ENCODE measurements around the gene LRIG1.
A peak's percentile ranks its signal among the peaks of the same experiment; 100 is the strongest.

LRIG1 gene

DNA sequence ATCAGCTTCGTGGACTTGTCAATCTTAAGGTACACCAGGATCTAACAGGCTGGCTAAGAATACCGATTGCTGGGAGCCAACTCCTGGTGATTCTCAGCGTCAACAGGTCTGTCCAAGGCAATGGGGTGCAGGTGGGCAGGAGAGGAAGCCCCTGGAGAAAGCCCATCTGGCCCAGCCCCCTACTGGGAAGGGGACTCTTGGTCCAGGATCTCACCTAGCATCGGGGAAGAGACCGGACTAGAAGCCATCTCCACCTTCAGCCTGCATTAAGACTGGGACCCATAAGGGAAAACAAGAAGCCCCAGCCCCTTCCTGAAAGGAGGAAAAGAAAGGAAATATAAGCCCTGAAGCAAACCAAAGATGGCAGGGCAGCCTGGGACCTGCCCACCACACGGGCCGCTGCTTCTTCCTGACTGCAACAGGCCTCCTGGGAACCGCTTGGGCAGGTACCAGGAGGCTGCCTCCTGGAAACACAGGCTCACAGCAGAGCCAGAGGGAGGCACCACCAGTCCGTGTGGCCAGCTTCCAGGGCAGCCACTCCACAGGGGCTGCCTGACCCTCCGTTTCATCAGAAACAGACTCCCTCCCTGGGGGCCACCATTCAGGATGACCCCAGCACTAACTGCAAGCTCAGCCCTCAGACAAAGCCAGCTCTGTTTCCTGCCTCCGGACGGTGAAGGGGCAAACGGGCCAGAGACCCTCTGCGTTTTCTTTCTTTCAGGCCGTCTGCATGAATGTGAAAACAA is 100.2 kb downstream of the LRIG1 start:
- no peak for DNase-seq

DNA sequence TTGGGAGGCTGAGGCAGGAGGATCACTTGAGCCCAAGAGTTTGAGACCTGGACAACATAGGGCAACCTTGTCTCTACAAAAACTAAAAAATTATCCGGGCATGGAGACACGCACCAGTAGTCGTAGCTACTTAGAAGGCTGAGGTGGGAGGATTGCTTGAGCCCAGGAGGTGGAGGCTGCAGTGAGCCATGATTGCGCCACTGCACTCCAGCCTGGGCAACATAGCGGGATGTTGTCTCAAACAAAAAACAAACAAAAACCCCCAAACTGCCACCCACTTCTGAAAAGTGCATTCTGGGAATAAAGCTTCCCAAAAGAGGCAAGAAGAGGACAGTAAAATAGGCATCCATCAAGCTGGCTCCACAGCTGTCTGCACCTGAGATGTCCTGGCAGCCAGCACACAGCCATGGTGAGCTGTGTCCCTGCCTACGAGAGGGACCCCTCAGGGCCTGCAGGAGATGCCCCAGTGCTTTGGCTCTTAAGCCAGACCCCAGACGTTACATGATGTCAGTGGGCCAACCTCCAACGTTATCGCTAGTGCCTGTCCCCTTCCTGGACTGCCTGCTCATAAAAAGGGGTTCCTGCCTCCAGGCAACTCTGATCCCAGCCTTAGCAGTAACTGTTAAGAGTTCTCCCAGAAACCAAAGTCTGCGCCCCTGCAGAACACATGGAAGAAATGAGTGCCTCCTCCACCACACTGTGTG is 101.1 kb downstream of the LRIG1 start:
- DNase-seq = no peak

DNA sequence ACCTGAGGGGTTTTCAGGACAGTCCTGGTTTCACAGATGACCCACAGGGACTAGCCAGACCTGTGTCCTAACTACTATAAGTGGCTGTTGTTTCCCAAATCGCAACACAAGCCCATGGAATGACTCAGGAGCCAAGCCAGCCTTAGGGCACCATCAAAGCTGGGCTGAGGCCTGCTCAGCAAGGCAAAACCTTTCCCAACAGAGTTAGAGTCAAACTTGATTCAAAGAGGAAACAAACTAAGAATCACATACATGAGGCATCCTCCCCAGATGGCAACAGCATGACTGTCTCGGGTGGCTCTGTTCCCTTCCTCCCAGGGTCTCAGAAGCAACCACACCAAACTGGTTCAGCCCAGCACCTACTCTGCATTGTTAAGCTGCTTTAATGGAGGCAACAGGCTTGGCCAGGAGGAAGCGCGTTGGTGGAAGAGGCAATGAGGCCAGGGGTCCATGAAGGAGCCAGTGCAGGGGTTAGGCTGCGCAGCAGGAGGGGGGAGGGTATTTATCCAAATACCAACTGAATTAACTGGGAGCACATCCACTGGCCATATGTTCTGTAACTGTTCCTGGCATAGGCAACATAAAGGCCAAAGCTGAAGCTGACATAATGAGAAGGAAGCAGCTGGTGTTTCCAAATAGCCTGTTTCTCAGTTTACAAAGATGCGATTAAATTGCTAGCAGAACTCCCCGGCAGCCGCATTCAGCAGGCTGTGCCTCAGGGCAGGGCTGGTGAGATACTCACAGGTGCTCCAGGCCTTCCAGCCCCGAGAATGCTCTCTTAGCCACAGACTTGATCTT is 102.4 kb downstream of the LRIG1 start:
- DNase-seq = no peak

DNA sequence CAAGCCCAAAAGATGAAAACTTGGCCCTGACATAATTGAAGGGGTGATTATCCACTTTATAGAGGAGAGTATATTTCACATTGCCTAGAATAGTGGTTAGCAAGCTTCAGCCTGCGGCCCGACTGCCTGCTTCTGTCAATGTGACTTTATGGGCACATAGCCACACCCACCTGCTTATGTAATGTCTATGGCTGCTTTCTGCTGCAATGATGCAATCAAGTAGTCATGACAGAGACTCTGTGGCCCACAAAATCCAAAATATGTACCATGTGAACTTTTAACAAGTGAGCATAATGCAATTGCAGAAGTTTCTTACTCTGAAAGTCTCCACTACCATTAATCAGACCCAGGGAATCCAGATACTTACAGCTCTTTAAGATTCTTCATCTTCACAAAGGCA is 103.1 kb downstream of the LRIG1 start:
- DNase-seq = no peak

DNA sequence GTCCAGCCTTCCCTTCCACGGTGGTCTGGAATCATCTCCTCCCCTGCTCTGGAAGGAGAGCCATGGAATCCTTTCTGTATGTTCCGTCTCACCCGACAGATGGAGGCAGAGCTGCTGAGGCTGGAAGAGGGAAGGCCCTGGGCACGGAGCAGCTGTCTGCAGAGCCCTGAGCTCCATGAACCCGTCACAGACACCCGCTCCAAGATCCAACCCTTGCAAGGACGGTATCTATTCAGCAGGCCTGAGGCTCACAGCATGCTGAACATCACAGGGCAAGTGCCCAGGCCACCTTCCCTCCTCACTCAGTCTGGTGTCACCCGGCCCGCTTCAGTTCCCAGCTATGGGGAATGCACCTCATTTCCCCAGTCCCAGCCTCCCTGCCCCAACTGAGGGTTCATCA is 103.9 kb downstream of the LRIG1 start:
- DNase-seq = no peak

DNA sequence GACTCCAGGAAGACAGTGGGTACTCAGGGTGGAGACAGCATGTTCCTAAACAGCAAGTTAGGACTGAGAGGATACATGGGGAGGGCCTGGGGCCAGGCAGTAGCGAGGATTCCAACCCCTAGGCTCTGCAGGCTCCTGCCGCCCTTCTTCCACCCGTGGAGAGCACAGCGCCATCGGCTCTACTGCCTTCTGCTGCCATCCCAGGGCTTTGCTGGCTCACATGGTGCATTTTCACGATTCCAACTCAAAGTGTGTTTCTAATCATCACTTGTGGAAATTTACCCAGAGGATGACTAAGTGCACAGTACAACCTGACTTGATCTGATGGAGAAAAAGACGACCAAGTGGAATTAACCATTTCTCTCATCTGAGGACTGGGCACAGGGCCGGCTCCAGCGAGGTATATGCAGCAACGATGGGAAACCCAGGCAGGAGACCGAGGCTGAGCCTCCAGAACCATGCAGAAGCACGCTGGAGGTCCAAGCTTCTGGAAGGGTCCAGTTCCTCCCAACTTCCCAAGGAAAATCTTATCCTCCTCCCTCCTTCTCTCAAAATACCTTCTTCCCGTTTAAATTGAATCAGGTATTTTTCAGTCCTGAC is 104.6 kb downstream of the LRIG1 start:
- DNase-seq = no peak

DNA sequence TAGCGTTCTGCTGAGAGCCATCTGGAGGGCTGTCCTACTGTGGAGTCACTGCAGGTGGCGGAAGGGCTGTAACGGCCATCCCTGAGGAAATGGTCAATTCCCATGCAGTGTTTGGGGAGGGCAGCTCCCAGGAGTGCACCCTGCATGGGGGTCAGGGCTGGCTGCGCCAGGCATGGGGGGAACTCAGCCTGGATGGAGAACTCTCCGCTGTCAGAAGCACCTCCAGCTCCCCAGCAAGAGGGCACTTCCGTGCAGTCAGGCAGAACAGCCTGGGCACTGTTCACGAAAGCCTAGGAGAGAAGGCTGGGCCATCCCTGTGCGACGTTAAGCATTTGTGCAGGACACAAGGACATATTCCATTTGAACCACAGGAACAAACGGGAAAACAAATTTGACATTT is 105.2 kb downstream of the LRIG1 start:
- no peak for DNase-seq

DNA sequence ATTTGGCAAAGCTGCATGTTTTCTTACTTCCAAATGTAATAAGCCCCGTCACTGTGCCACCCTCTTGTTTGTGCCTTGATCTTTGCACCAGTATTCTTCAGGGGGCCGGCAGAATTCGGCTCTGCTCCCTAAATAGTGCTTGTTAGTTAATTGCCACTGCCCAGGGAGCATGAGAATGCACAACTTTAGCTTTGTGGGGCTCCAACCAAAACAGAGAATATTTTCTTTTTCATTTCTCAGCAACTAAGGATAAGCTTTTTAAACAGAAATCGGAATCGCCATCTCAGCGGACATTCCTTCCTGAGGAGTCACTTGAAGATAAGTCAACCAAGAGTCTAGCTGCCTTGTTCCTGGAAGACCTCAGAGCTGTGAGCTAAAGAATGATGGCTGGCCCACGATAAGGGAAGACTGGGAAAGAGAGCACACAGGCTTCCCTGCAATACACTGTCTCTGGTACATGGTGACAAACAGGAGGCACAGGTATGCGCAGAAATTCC is 106.0 kb downstream of the LRIG1 start:
- no peak for DNase-seq

DNA sequence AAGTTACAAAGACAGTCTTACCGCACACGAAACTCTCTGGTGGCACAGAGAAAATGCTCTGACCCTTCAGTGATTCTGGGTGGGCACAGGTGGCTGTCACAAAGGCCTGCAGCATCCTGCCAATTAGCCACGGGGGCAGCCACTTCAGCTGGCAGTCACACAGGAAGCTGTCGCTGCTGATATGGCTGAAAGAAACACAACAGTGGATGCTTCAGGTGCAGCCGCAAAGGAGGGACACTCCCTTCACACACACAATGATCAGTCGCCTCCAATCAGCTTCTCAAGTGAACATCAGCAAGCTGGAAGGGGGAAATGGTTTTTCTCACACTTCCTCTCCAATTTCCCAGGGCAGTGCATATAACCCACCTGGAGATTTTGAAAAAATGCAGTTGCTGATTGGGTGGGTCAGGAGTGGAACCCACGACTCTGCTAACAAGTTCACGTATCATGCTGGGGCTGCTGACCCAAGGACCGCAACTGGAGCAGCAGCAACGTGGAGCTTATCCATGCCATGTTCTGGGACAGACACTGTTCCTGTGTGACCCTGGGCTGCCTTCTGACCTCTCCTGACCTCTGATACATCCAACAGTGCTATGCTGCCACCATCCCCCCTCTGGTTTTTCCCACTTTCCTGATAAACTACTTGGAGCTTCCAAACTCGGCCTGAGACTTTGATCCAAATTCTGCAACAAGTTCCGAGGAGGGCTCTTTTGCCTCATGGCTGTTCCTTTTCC is 106.6 kb downstream of the LRIG1 start:
- peak; percentile 72 for DNase-seq

DNA sequence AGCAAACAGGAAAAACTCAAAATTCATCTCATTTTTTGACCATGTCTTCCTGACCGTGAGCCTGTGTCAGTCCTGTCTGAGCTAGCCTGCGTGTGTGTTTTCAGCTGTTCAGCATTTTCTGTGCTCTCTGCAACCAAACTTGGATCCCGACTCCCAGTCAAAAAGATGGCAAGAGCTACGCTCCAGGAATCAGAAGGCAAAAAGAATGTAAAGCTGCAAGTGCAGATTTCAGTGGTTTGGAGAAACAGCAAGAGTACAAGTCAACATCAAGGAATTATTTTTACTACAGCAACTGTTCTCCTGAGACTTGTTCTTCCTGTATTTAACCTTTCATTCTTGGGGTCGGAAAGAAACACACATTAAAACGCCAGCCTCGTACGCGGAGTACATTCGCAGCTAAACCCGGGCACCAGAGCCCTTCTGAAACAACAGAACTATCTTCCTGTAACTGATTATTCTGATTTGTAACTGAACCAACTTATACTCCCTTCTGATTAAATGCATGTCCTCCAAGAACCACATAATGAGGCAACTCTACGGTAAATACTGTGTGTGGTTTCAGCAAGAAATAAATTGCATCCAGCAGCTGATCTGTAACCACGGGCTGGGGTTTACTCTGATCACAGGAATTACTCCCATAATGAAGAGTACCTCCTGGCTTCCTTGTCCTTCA is 107.4 kb downstream of the LRIG1 start:
- no peak for DNase-seq

DNA sequence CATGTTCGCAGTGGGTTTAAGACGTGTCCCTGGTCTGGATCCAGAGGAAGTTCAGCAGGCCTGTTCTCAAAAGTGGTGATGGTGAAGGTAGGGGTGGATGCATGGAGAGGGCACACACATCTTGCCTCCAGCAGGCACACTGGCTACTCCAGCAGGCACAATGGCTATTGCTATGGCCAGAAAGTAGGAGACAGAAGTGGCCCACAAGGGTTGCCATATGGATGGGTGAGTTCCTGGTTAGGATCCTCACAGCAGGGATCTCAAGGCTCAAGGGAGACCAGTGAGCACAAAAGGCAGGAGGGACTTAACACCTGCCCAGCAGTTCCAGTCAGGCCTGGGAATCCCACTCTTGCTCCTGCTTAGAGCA is 107.9 kb downstream of the LRIG1 start:
- no peak for DNase-seq

DNA sequence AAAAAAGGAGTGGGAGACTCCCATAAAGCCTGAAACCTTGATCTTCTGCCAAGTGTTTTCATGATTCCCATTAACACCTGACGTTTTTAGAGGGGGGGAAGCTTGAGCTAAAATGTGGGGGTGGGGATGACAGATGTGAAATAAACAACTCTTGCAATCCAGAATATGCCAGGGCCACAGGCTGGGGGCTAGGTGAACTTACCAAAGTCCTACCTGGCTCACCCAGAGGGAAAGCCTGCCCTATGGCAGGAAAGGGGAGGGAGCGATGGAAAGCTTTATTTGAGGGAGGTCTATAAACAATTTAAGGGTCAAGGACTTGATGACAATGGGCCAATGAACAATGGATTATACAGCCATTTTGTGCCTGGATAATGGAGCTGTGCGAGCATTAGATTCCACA is 108.3 kb downstream of the LRIG1 start:
- no peak for DNase-seq

DNA sequence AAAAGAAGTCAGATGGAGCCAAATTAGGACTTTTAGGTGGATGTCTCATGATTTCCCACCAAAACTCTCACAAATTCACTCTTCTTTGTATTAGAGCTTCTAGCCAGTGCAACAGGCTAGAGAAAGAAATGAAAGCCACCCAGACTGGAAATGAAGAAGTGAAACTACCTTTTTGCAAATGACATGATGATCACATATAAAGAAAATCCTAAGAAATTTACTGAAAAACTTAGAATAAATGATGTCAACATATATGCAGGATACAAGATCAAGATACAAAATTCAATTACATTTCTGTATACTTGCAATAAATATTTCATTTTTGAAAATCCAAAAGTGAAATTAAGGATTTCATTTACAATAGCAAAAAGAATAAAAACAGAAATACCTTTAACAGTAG is 110.8 kb downstream of the LRIG1 start:
- no peak for DNase-seq

DNA sequence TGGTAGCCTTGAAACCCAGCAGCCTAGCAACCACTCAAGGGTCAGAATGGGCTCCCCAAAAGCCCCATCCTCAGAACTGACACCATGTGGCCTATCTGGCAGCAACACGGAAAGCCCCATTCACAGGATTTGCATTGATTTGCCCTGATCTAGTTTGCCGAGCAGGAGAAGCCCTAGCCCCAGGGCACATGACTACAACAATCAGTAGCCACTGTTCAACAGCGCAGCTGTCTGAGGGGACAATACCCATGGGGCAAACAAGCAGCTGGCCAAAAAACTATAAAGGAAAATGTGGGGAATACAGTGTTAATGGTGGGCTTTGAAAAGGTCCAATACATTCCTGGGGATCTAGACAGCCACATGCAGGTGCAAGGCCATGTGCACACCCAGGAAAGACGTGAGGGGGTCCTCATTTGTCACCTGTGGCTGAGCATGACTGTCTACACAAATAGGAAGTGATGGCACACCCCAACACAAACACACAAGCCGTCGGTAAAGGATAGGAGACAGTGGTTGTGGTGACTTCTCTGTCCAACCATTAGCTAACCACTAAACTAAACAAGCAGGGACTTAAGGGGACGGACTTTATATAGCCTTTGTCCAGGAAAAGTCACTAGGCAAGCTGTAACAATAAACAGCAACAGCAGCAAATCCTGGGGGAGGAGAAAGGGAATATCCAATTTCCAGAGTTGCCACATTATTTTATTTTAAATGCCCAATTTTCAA is 113.7 kb downstream of the LRIG1 start:
- no peak for DNase-seq

DNA sequence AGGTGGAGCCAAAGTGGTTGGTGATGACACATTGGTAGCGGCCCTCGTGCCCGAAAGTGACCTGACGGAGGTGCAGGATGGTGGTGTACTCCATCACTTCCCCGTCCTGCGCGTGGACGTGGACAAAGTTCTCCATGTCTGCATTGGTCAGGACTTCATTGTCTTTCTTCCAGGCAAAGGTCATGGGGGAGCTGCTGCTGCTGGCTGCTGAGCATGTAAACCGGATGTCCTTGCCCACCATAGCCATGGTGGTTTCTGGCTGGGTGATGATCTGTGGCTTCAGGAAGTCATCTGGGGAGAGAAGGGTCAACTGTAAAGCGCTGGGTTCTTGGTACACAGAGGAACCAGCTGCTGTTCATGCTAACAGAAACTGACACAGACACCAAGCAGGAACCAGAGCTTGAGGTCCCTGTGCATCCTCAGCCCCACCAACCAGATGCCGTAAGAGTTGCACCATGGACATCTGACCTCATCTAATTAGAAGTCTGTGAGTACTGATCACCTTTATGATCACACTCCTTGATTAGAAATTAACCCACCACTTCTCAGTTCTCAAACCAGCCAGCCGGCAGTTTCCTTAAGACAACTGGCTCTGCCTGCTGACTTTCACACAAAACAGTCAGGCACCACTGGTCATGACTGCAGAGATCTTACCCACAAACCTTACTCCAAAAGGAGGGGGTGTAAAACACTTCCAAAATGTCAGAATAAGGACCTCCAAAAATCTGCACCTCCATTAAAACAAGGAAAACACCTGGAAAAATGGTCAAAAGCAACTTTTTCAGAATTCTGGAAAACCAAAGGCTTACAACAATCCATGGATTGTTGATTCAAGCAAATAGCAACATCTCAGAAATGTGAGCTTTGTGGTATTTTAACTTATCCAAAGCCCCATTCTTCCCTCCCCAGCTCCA is 114.6 kb downstream of the LRIG1 start:
- DNase-seq = no peak

DNA sequence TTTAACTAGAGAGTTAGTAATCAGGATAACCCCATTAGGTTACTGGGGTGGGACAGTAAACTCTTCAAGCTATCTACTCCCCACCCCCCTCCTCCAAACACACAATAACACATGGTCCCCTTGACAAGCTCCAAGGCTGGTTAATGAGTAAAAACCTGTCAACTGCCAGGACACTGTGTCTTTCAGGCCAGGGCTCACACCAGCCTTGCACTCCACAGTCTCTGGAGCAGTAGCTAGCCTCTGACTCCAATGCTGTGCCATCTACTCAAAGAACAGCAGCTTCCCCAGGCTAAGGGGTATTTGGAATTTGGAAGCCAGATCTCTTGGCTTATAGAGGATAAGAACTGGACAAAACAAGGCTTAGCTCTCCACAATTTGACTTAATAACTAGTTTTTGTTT is 115.8 kb downstream of the LRIG1 start:
- no peak for DNase-seq

DNA sequence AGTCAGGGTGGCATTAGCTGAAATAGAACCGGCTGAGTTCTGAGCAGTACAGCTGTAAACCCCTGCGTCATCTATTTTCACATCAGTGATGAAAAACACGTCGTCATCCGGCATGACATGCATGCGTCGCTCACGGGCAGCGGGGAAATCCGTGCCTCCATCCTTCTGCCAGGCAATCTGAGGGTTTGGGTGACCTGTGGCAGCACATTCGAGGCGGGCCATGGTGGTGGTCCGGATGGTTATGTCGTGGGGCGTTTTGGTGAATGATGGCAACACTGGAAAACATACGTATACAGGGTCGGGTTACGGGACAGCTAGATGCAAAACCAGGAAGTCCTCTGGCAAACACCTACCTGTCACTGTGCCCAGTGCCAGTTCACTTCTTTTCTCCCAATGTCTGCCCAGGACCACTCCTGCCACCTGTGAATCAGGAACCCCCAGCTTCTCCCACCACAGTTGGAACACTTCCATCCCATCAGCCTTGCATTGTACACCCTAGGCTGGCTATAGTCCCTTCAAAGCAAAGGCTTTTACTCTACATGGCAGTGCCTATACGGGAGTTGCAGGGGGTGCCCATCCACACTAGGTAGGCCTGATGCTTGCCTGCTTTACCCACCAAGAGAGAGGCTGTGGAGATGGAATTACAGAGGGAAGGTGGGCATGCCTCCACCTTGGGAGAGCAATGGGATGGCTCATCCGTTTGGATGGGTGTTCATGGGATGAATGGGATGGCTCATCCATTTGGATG is 116.7 kb downstream of the LRIG1 start:
- no peak for DNase-seq

DNA sequence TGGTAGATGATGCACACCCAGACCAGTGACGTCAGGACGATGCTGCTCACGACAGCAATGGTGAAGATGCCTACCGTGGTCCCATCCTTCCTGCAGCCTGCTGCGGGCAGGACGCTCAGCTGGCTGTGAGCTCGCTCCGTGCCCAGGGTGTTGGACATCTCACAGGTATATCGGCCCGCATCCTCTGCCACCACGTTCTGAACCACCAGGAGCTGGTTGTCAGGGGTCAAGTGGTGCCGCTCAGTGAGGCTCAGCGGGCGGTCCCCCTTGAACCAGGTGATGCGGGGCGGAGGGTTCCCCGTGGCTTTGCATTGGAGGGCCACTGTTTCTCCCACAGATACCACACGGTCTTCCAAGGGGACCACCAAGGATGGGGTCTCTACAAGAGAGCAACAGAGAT is 117.8 kb downstream of the LRIG1 start:
- no peak for DNase-seq

DNA sequence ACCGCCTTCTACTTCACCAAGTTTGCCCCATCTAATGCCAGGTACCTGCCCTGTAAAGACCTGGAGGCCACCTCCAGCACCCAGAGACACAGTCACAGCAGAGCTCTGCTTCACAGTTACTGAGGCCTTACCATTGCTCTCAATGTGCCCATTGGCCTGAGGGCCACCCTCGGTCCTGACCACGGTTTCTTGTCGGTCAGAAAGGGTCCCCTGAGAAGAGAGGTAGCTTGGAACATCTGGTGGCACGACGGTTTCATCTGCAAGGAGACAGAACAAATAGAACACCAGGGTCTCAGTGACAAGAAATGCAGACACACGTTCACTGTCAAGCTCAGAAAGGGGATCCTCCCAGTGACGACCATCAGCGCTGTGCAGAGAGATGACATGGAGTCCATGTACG is 118.7 kb downstream of the LRIG1 start:
- DNase-seq = no peak

DNA sequence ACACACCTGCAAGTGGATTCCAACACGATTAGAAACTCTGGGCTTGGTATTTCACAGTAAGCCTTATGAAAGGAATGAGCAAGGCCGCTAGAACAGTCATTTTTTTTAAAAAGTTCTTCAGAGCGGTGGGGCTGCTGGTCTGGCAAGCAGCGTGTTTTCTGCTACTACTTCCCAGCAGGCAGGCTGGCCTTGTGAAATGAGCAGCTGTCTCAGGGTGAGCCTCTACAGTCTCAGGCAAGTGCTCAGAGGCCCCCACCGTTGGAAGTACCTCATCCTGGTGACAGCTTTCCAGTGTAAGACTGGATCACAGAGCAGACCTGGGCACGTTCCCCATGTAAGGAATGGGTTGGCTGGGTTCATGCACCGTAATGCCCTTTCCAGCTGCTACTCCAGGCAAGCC is 119.2 kb downstream of the LRIG1 start:
- DNase-seq = no peak

Measured in CD4-positive, alpha-beta T cell treated with Interleukin-4 for 4 hours (primary cell).